ENCODE data around the gene APBA2.
"Not testable (repeated sequence)": the region's sequence is repeated elsewhere in the genome, so short reads cannot be mapped to it uniquely, and the experiment has no call there.

The APBA2 gene

GRCh38 chr15:28876845-28877185 lies 9.0 kb upstream of the APBA2 start:
- DNase-seq (ENCODE audit: low read depth in 1 of 2, low spot score in 1 of 2): no peak

- DNase-seq (ENCODE audit: low read depth in 1 of 2, low spot score in 1 of 2): no peak
These were observed 7.6 kb upstream of the APBA2 start for GRCh38 chr15:28878209-28878608.

GRCh38 chr15:28879551-28879950 lies 6.2 kb upstream of the APBA2 start:
- no peak for DNase-seq (ENCODE audit: low read depth in 1 of 2, low spot score in 1 of 2)

GRCh38 chr15:28880680-28881079 lies 5.1 kb upstream of the APBA2 start:
- DNase-seq (ENCODE audit: low read depth in 1 of 2, low spot score in 1 of 2): no peak

- DNase-seq (ENCODE audit: low read depth in 1 of 2, low spot score in 1 of 2): no peak
These were observed 4.6 kb upstream of the APBA2 start for GRCh38 chr15:28881170-28881569.

- no peak for DNase-seq (ENCODE audit: low read depth in 1 of 2, low spot score in 1 of 2)
These were observed 4.2 kb upstream of the APBA2 start for GRCh38 chr15:28881600-28881999.

GRCh38 chr15:28884151-28884940 lies 1.4 kb upstream of the APBA2 start:
- DNase-seq (ENCODE audit: low read depth in 1 of 2, low spot score in 1 of 2): no peak

- DNase-seq (ENCODE audit: low read depth in 1 of 2, low spot score in 1 of 2): no peak
These were observed 595 bp upstream of the APBA2 start for GRCh38 chr15:28885128-28885629.

- DNase-seq (ENCODE audit: low read depth in 1 of 2, low spot score in 1 of 2): no peak
These were observed 911 bp downstream of the APBA2 start for GRCh38 chr15:28886431-28887338.

GRCh38 chr15:28887339-28888174 lies 1.8 kb downstream of the APBA2 start:
- DNase-seq (ENCODE audit: low read depth in 1 of 2, low spot score in 1 of 2): no peak

- no peak for DNase-seq (ENCODE audit: low read depth in 1 of 2, low spot score in 1 of 2)
These were observed 2.6 kb downstream of the APBA2 start for GRCh38 chr15:28888302-28888894.

- DNase-seq (ENCODE audit: low read depth in 1 of 2, low spot score in 1 of 2): no peak
These were observed 3.1 kb downstream of the APBA2 start for GRCh38 chr15:28888900-28889299.

- no peak for DNase-seq (ENCODE audit: low read depth in 1 of 2, low spot score in 1 of 2)
These were observed 3.6 kb downstream of the APBA2 start for GRCh38 chr15:28889346-28889745.

- not testable (repeated sequence) for DNase-seq (ENCODE audit: low read depth in 1 of 2, low spot score in 1 of 2)
These were observed 4.1 kb downstream of the APBA2 start for GRCh38 chr15:28889871-28890270.

- DNase-seq (ENCODE audit: low read depth in 1 of 2, low spot score in 1 of 2): not testable (repeated sequence)
These were observed 4.5 kb downstream of the APBA2 start for GRCh38 chr15:28890291-28890690.

- DNase-seq (ENCODE audit: low read depth in 1 of 2, low spot score in 1 of 2): no peak
These were observed 5.1 kb downstream of the APBA2 start for GRCh38 chr15:28890711-28891495.

- no peak for DNase-seq (ENCODE audit: low read depth in 1 of 2, low spot score in 1 of 2)
These were observed 5.8 kb downstream of the APBA2 start for GRCh38 chr15:28891588-28891987.

- DNase-seq (ENCODE audit: low read depth in 1 of 2, low spot score in 1 of 2): no peak
These were observed 7.2 kb downstream of the APBA2 start for GRCh38 chr15:28892789-28893610.

- DNase-seq (ENCODE audit: low read depth in 1 of 2, low spot score in 1 of 2): no peak
These were observed 8.9 kb downstream of the APBA2 start for GRCh38 chr15:28894631-28895030.
